ENCODE data around the gene SLC22A4.

SLC22A4 gene

GRCh38 chr5:132300577-132301343 is 6.6 kb downstream of the SLC22A4 start:
- no peak for DNase-seq

GRCh38 chr5:132301344-132302271 is 7.4 kb downstream of the SLC22A4 start:
- no peak for DNase-seq

- DNase-seq: no peak
Measured at GRCh38 chr5:132302413-132302812, 8.2 kb downstream of the SLC22A4 start.

GRCh38 chr5:132303589-132303988 is 9.4 kb downstream of the SLC22A4 start:
- DNase-seq: no peak

DNA sequence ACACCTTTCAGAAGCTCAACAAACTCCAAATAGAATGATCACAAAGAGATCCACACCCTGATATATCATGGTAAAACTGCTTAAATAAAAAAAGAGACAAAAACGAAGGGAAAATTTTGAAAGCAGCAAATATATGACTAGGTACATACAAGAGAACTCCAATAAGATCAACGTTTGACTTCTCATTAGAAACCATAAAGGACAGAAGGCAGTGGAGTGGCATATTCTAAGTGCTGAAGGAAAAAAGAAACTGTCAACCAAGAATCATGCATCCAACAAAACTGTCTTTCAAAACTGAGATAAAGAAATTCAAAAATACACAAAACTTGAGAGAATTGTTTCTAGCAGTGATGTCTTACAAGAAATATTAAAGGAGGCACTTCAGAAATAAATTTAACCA is 11.2 kb downstream of the SLC22A4 start:
- DNase-seq: no peak

DNA sequence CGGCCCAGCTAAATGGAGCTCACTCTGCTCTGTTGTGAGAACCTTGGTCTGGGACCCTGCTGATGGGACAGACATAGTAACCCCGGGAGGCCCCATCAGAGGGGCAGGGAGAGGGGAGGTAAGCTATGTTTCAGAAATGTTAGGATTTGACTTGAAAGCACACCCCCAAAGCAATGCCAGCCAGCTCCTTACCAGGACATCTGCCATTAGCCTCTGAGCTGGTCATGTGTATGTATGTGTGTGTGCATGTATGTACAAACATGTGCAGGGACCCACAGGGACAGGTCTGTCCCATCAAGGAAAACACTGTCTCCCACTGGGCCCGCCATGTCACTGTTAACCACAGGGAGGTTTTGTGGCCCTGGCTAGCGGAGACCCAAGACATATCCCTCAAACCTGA is 14.5 kb downstream of the SLC22A4 start:
- no peak for DNase-seq

DNA sequence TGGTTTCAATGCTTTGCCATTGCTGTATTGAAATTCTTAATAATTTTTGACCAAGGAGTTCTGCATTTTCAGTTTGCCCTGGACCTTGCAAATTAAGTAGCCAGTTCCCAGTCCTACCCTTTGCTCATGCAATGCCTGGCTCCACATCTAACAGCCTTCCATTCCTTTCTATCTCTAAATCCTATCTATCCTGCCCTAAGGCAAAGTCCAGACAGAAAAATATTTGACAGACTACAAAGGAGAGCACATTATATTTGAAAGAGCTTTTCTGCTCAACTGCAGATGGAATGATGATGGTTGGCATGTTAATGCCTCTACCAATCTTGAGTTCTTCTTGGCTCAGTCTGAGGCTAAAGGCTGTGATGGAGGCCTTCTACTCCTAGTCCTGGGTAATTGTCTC is 15.5 kb downstream of the SLC22A4 start:
- DNase-seq: no peak

GRCh38 chr5:132310141-132310834 is 16.1 kb downstream of the SLC22A4 start:
- no peak for DNase-seq

DNA sequence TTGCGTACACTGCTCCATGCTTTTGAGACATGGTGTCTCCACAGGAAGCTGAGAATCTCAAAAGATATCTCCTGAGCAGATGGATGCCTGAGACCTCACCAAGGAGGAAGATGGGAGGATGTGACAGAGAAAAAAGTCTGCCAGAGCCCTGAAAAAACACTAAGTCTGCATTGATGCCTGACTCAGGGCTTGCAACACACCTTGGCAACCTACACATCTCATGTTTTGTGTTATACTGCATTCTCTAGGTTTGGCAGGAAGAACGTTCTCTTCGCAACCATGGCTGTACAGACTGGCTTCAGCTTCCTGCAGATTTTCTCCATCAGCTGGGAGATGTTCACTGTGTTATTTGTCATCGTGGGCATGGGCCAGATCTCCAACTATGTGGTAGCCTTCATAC is 19.2 kb downstream of the SLC22A4 start:
- no peak for DNase-seq

- no peak for DNase-seq
Measured at GRCh38 chr5:132313961-132314432, 19.8 kb downstream of the SLC22A4 start.

DNA sequence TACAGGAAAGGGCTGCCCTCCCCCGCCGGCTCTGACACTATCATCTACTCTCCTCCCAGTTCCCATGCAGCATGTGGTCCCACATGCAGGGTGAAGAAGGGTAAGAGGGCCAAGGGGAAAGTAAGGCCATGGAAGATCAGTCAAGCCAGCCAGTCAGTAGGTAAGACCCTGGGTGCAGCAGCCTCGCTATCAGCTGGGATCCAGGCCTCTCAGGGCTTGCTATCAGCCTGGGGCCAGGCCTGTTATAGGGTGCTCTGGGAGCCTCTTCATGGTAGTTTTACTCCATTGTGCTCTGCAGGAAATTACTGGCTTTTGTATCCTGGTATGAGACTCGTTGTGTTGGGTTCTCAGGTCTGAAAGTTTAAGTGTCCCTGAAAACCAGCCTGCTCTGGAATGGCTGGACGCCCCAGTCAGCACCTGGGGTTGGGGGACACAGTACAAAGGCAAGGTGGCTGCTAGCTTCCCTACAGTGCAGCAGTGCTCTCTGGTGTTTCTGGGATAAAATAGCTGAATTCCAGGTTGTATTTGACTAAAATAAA is 21.4 kb downstream of the SLC22A4 start:
- no peak for DNase-seq

GRCh38 chr5:132319975-132320374 is 25.8 kb downstream of the SLC22A4 start:
- no peak for DNase-seq

DNA sequence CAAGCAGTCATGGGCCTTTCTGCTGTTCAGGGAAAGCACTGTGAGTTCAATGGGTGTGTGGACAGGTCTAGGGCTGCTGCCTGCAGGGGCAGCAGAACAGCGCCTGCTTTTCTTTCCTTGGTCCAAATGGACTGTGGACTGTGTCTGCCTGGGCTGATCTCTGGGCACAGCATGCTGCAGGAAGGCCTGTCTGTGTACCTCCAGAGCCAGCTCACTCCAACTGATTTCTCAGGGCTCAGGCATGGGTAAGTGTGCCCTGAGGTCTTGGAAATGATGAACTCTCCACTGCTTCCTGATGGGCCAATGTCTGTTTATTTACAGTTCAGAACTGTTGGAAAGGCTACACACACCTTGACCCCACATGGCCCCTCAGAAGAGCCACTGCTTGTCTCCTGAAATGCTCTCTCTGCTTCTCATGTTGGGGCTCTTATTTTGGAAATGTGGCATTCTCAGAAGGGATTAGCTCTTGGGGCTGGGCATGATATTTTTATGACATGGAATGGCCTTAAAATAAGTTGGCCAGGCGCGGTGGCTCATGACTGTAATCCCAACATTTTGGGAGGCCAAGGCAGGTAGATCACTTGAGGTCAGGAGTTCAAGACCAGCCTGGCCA is 27.0 kb downstream of the SLC22A4 start:
- DNase-seq: no peak

DNA sequence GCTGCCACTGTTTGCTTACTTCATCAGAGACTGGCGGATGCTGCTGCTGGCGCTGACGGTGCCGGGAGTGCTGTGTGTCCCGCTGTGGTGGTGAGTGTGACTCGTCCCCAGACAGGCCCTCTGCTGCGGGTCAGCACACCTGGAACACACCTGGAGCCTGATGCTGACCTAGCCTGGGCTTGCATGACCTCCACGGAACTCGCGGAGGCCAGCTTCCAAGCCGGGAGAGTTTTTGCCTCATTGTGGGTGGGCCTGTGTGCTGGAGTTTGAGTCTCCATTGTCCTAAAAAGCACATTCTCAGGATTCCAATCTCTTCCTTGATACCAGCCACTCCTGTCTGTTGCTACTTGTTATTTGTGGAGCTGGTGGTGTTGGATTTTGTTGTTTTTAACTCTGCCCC is 28.1 kb downstream of the SLC22A4 start:
- DNase-seq: no peak

DNA sequence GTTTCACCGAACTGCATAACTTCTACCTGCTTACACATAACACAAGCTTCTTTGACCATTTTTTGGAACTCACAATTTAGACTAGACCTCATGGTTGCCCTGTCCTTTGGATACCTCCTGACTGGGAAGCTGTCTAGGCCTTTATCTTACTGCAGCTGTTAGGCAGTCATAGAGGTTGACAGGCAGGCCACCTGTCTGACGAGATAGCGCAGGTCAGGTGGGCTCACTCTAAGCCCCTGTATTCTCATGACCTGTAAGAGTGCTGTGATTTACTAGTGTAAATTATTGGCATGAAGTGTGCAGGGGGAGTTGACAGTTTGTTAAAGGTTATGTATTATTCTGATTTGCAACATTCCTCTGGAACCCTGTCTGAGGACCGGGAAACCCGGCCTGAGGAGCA is 29.0 kb downstream of the SLC22A4 start:
- no peak for DNase-seq

- DNase-seq: no peak
Measured at GRCh38 chr5:132325691-132326090, 31.5 kb downstream of the SLC22A4 start.

GRCh38 chr5:132327252-132327955 is 33.2 kb downstream of the SLC22A4 start:
- no peak for DNase-seq

GRCh38 chr5:132334812-132335211 is 40.6 kb downstream of the SLC22A4 start:
- no peak for DNase-seq

DNA sequence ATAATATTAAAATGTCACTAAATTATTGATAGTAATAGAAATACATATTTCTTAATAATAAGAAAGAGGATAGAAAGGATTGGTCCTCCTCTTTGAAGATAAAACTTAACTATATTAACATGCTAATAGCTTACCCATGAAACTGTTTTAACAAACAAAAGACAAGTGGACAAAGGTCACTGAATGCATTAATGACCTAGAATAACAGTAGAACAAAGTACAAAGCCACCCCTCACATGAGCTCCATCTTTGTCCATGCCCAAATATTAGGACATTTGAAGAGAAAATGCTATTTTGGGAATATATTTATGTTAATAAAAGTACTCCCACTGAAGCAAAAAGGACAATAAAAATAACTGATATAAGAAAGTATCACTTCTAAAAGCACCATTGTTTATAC is 41.2 kb downstream of the SLC22A4 start:
- no peak for DNase-seq

DNA sequence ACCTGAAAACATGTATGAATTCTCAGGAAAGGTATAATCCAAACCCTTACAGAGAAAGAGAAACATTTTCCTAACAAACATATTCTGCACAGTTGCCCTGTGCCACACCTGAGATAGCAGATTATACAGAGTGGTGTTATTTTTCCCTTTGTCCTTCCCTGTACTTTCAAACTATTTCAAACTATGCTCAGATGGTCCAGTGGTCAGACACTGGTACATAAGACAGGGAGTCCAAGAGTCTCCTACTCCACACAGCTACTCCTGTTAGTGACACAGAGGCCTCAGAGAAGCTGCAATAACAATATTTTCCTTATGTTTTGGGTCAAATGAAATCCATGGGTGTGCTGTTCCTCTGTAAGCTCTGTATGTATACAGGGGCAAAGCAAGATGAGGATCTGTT is 45.3 kb downstream of the SLC22A4 start:
- DNase-seq: no peak

DNA sequence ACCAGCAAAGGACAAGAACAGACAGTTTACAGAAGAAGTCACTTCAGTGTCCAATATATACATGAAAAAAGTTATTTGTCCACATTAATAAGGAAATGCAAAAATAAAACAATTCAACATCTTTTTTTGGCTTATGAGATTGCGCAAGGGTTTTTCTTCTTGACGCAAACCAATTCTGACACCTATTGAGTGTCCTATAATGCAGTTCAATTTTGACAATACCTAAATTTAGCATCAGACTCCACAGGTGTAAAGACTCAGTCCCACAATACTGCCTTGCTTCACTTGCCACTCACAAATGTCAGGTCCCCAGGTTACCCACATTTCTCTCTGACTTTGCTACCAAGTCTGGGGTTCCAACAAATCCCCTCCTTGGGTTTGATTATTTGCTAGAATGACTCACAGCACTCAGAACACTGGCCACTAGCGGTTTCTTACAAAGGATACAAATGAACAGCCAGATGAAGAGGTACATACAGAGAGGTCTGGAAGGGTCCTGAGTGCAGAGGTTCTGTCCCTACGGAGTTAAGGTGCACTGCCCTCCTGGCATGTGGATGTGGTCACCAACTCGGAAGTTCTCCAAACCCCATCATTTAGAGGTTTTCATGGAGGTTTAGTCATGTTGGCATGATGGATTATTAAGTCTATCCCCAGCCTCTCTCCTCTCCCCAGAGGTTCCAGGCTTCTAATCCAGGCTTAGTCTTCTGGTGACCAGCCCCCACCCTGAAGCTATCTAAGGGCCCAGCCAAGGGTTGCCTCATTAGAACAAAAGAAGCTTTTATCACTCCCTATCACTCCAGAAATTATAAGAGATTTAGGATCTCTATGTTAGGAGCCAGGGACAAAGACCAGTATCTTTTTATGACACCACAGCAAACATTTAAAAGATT is 48.3 kb downstream of the SLC22A4 start:
- no peak for DNase-seq

All from activated gamma-delta T cell (primary cell).